ENCODE measurements around the gene ZNRF1.

- no peak for TF ChIP-seq EP300 (IDR thresholded peaks at IDR 0.05)
- no peak for TF ChIP-seq CTCF (IDR thresholded peaks at IDR 0.05)
Measured at GRCh38 chr16:75048530-75048929, 49.7 kb downstream of the ZNRF1 start.
